ENCODE results near the gene NUAK2. TPM values are rescaled to one million over a fixed set of nuclear protein-coding genes. Genes with fewer than 3 reads are reported as not detected.
"Not testable (repeated sequence)": the region's sequence is repeated elsewhere in the genome, so short reads cannot be mapped to it uniquely, and the experiment has no call there.

NUAK2 gene
- total RNA-seq, 1 donor from 2014 or later: 4.5 TPM

DNA sequence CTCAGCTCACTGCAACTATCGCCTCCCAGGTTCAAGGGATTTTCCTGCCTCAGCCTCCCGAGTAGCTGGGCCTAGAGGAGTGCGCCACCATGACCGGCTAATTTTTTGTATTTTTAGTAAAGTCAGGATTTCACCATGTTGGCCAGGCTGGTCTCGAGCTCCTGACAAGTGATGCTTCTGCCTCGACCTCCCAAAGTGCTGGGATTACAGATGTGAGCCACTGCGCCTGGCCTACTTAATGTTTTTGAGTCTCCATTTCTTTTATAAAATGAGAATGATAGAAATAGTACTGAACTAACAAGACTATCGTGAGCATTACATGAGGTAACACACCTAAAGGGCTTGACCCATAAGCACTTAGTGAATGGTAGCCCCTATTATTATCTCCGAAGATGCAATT lies 21.4 kb downstream of the NUAK2 start:
- Mint-ChIP-seq H3K27ac (ENCODE audit: unreplicated experiment) (peak overlapping the region; percentile 98), H3K4me3 (ENCODE audit: unreplicated experiment) (no peak overlapping the region), H3K36me3 (ENCODE audit: unreplicated experiment) (peaks cover 9% of the 10 kb centered on the region), H3K9me3 (ENCODE audit: unreplicated experiment) (no peaks in the 10 kb centered on the region), H3K27me3 (ENCODE audit: unreplicated experiment) (no peaks in the 10 kb centered on the region), H3K4me1 (ENCODE audit: unreplicated experiment) (peaks cover 62% of the 10 kb centered on the region)
- no peak for DNase-seq (ENCODE audit: extremely low spot score, unreplicated experiment)
- TF ChIP-seq, protein P1, sequence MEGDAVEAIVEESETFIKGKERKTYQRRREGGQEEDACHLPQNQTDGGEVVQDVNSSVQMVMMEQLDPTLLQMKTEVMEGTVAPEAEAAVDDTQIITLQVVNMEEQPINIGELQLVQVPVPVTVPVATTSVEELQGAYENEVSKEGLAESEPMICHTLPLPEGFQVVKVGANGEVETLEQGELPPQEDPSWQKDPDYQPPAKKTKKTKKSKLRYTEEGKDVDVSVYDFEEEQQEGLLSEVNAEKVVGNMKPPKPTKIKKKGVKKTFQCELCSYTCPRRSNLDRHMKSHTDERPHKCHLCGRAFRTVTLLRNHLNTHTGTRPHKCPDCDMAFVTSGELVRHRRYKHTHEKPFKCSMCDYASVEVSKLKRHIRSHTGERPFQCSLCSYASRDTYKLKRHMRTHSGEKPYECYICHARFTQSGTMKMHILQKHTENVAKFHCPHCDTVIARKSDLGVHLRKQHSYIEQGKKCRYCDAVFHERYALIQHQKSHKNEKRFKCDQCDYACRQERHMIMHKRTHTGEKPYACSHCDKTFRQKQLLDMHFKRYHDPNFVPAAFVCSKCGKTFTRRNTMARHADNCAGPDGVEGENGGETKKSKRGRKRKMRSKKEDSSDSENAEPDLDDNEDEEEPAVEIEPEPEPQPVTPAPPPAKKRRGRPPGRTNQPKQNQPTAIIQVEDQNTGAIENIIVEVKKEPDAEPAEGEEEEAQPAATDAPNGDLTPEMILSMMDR (IDR thresholded peaks at IDR 0.05): no peak

DNA sequence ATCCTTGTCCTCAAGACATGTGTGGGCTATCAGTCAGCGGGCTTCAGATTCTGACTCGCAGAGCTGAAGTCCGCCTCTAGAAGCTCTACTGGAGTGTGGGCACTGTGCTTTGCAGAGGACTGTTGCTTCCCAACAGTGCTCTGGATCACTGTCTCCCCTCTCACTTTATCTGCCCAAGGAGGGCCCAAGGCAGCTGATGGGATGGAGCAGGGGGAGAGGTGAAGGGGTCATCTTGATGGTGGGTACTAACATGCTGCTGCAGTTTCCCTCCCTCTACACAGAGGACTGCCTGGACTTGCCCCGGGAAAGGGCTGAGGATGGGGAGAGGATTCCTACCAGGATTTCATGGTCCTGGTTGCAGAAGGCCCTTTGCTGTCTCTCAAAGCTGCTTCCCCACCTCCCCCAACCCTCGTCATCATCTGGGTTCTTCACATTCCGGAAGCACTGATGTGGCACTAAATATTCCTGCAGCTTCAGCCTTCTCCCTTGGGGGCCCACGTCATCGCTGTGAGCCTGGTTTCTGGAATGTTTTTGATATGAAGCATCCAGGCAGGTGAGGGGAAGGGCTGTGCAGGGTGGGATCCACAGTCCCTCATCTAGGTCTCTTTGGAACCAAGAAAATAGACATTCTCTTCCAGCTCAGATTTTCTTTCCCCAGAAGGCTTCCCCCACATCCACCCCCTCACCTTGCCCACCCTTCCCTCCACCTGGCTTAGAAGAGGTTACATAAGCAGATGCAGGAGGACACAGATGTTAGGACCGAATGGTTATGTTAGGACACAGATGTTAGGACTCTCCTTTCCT lies 23.2 kb downstream of the NUAK2 start:
- TF ChIP-seq, protein P1 (IDR thresholded peaks at IDR 0.05): no peak
- H3K9me3 Mint-ChIP-seq (ENCODE audit: unreplicated experiment): no peaks in the 10 kb centered on the region
- peaks cover 79% of the 10 kb centered on the region for H3K4me1 Mint-ChIP-seq (ENCODE audit: unreplicated experiment)
- H3K27me3 Mint-ChIP-seq (ENCODE audit: unreplicated experiment): no peaks in the 10 kb centered on the region
- peak overlapping the region; percentile 93 for H3K27ac Mint-ChIP-seq (ENCODE audit: unreplicated experiment)
- no peak overlapping the region for H3K4me3 Mint-ChIP-seq (ENCODE audit: unreplicated experiment)
- no peak for DNase-seq (ENCODE audit: extremely low spot score, unreplicated experiment)
- H3K36me3 Mint-ChIP-seq (ENCODE audit: unreplicated experiment): peaks cover 2% of the 10 kb centered on the region

DNA sequence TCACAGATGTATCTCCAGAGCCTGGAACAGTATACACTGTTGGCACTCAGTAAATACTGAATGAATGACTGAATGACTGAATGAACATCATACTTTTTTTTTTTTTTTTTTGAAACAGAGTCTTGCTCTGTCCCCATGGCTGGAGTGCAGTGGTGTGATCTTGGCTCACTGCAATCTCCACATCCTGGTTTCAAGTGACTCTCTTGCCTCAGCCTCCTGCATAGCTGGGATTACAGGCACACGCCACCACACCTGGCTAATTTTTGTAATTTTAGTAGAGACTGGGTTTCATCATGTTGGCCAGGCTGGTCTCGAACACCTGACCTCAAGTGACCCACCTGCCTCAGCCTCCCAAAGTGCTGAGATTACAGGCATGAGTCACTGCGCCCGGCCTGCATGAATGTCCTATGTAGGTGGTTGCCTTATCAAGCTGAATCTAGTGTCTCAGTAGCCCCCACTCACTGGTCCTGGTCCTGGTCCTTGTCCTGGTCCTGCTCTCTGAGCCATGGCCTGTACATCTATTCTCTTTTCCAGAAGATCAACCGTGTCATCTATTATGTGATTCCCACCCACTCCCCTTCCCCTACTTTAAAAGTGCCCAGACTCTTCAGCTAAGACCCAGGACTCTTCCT lies 23.9 kb downstream of the NUAK2 start:
- not testable (repeated sequence) for H3K9me3 Mint-ChIP-seq (ENCODE audit: unreplicated experiment); DNase-seq (ENCODE audit: extremely low spot score, unreplicated experiment); H3K4me3 Mint-ChIP-seq (ENCODE audit: unreplicated experiment); H3K27me3 Mint-ChIP-seq (ENCODE audit: unreplicated experiment); H3K36me3 Mint-ChIP-seq (ENCODE audit: unreplicated experiment)
- Mint-ChIP-seq H3K27ac (ENCODE audit: unreplicated experiment) (peak overlapping the region; percentile 93), H3K4me1 (ENCODE audit: unreplicated experiment) (peaks cover 84% of the 10 kb centered on the region)

GRCh38 chr1:205296154-205296553 lies 25.4 kb downstream of the NUAK2 start:
- no peak for DNase-seq (ENCODE audit: extremely low spot score, unreplicated experiment)
- Mint-ChIP-seq H3K36me3 (ENCODE audit: unreplicated experiment) (no peaks in the 10 kb centered on the region), H3K9me3 (ENCODE audit: unreplicated experiment) (no peaks in the 10 kb centered on the region), H3K4me1 (ENCODE audit: unreplicated experiment) (peaks cover 70% of the 10 kb centered on the region), H3K27ac (ENCODE audit: unreplicated experiment) (peak overlapping the region; percentile 40), H3K4me3 (ENCODE audit: unreplicated experiment) (no peak overlapping the region), H3K27me3 (ENCODE audit: unreplicated experiment) (no peaks in the 10 kb centered on the region)
- TF ChIP-seq, protein P1 (IDR thresholded peaks at IDR 0.05): no peak

GRCh38 chr1:205294934-205295333 lies 26.6 kb downstream of the NUAK2 start:
- Mint-ChIP-seq H3K27ac (ENCODE audit: unreplicated experiment) (peak overlapping the region; percentile 90), H3K4me1 (ENCODE audit: unreplicated experiment) (peaks cover 59% of the 10 kb centered on the region), H3K4me3 (ENCODE audit: unreplicated experiment) (no peak overlapping the region), H3K36me3 (ENCODE audit: unreplicated experiment) (no peaks in the 10 kb centered on the region), H3K9me3 (ENCODE audit: unreplicated experiment) (no peaks in the 10 kb centered on the region), H3K27me3 (ENCODE audit: unreplicated experiment) (no peaks in the 10 kb centered on the region)
- TF ChIP-seq, protein P1 (IDR thresholded peaks at IDR 0.05): no peak
- no peak for DNase-seq (ENCODE audit: extremely low spot score, unreplicated experiment)

Data from osteocyte (in vitro differentiated cells).